Nephron (organoid): ENCODE measurements around the gene DAB1.

Experiments
- H3K27ac Mint-ChIP-seq, 3 experiments: 2 replicates each; pipeline ENCODE4 v1.8.0; 2020; ENCODE audit warnings: mixed read lengths in 3 of 3, mild to moderate bottlenecking in 2 of 3, moderate library complexity in 1 of 3
- H3K27me3 Mint-ChIP-seq: 2 replicates; pipeline ENCODE4 v1.8.0; 2021; ENCODE audit warnings: low read depth, mild to moderate bottlenecking, moderate library complexity, mixed read lengths
- H3K36me3 Mint-ChIP-seq: 2 replicates; pipeline ENCODE4 v1.8.0; 2020; ENCODE audit warnings: low read depth, mixed read lengths
- H3K4me1 Mint-ChIP-seq: 2 replicates; pipeline ENCODE4 v1.8.0; 2020; ENCODE audit warnings: mixed read lengths
- H3K4me3 Mint-ChIP-seq, 3 experiments: 2 replicates each; pipeline ENCODE4 v1.8.0; 2020; ENCODE audit warnings: mild to moderate bottlenecking in 3 of 3, mixed read lengths in 3 of 3, moderate library complexity in 2 of 3
- H3K9me3 Mint-ChIP-seq: 2 replicates; pipeline ENCODE4 v1.8.0; 2020; ENCODE audit warnings: mixed read lengths
- TF ChIP-seq, protein P1 (sequence below), 3 experiments: fragments of 200-600 bp; sonication (generic); IDR thresholded peaks; one replicate each; pipeline ENCODE4 v1.5.0; 2021; ENCODE audit warnings: antibody characterized with exemption in 3 of 3; ENCODE audit not compliant: unreplicated experiment in 3 of 3

DAB1 gene

DNA sequence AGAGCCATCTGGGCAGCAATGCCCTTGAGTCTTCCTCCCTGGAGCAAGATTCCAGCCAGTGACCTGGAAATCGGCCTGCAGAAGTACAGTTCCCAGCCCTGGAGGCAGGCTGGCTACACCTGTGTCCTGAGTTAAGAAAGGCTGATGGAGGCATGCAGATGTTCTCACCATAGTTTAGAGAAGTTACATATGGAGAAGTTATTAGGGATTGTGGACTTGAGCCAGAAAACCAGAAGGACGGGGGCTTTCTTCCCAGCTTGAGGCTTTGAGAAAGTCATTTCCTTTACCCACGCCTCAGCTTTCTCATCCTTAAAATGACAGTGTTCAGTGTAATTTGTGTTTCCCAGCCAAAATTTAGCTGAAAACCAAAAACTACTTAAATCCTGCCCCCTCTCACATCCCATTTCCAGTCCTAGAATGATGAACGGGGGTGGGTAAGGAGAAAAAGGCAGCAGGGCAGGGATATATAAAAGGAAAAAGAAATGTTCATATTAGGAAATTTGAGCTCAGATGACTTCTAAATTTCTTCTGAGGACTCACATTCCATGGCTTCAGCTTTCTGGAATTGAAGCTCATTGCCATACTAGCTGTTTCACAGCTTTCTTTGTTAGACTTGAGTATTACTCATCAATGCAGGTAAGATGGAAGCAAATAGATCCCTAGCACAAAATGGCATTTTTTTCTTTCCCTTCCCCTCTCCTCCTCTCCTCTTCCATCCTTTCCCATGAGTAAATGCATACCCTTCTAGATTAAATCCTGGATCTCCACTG, 443.7 kb downstream of the DAB1 start:
- Mint-ChIP-seq H3K36me3 (no peaks in the 10 kb centered on the region), H3K27ac (no peak overlapping the region), H3K27me3 (peaks cover 18% of the 10 kb centered on the region), H3K4me3 (no peak overlapping the region), H3K9me3 (no peaks in the 10 kb centered on the region), H3K4me1 (no peaks in the 10 kb centered on the region)
- TF ChIP-seq, protein P1, sequence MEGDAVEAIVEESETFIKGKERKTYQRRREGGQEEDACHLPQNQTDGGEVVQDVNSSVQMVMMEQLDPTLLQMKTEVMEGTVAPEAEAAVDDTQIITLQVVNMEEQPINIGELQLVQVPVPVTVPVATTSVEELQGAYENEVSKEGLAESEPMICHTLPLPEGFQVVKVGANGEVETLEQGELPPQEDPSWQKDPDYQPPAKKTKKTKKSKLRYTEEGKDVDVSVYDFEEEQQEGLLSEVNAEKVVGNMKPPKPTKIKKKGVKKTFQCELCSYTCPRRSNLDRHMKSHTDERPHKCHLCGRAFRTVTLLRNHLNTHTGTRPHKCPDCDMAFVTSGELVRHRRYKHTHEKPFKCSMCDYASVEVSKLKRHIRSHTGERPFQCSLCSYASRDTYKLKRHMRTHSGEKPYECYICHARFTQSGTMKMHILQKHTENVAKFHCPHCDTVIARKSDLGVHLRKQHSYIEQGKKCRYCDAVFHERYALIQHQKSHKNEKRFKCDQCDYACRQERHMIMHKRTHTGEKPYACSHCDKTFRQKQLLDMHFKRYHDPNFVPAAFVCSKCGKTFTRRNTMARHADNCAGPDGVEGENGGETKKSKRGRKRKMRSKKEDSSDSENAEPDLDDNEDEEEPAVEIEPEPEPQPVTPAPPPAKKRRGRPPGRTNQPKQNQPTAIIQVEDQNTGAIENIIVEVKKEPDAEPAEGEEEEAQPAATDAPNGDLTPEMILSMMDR (IDR thresholded peaks at IDR 0.05; ENCODE audit: unreplicated experiment in 3 of 3) = no peak

DNA sequence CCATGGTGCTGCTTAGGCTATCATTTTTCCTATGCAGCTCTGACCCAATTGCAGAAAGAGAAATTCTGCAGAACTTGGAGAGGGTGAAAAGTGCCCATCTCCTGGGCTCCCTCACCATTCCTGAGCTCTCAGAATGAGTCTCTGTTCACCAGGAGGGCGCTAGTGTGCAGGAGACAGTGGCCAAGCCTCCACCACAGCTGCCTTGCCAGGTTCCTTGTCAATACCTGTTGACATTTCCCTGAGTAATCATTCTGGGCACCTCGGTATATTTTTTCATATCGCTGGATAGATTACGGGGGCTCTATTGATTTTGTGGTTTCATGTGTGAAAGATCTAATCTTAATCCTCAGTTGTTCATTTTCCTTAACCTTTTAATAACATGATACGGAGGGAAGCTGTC, 445.0 kb downstream of the DAB1 start:
- no peak overlapping the region for H3K4me3 Mint-ChIP-seq
- H3K27ac Mint-ChIP-seq = no peak overlapping the region
- H3K9me3 Mint-ChIP-seq = no peaks in the 10 kb centered on the region
- peaks cover 22% of the 10 kb centered on the region for H3K27me3 Mint-ChIP-seq
- TF ChIP-seq, protein P1 (IDR thresholded peaks at IDR 0.05; ENCODE audit: unreplicated experiment in 3 of 3) = no peak
- no peaks in the 10 kb centered on the region for H3K36me3 Mint-ChIP-seq
- no peaks in the 10 kb centered on the region for H3K4me1 Mint-ChIP-seq

- no peaks in the 10 kb centered on the region for H3K36me3 Mint-ChIP-seq
- TF ChIP-seq, protein P1 (IDR thresholded peaks at IDR 0.05; ENCODE audit: unreplicated experiment in 3 of 3) = no peak
- H3K27me3 Mint-ChIP-seq = peaks cover 22% of the 10 kb centered on the region
- no peak overlapping the region for H3K4me3 Mint-ChIP-seq
- no peaks in the 10 kb centered on the region for H3K4me1 Mint-ChIP-seq
- no peaks in the 10 kb centered on the region for H3K9me3 Mint-ChIP-seq
- H3K27ac Mint-ChIP-seq = no peak overlapping the region
These were observed 445.9 kb downstream of the DAB1 start for GRCh38 chr1:56977910-56978309.

- H3K36me3 Mint-ChIP-seq = no peaks in the 10 kb centered on the region
- H3K27me3 Mint-ChIP-seq = peaks cover 22% of the 10 kb centered on the region
- no peaks in the 10 kb centered on the region for H3K9me3 Mint-ChIP-seq
- H3K27ac Mint-ChIP-seq = no peak overlapping the region
- H3K4me1 Mint-ChIP-seq = no peaks in the 10 kb centered on the region
- H3K4me3 Mint-ChIP-seq = no peak overlapping the region
- TF ChIP-seq, protein P1 (IDR thresholded peaks at IDR 0.05; ENCODE audit: unreplicated experiment in 3 of 3) = no peak
These were observed 448.4 kb downstream of the DAB1 start for GRCh38 chr1:56975446-56975845.

DNA sequence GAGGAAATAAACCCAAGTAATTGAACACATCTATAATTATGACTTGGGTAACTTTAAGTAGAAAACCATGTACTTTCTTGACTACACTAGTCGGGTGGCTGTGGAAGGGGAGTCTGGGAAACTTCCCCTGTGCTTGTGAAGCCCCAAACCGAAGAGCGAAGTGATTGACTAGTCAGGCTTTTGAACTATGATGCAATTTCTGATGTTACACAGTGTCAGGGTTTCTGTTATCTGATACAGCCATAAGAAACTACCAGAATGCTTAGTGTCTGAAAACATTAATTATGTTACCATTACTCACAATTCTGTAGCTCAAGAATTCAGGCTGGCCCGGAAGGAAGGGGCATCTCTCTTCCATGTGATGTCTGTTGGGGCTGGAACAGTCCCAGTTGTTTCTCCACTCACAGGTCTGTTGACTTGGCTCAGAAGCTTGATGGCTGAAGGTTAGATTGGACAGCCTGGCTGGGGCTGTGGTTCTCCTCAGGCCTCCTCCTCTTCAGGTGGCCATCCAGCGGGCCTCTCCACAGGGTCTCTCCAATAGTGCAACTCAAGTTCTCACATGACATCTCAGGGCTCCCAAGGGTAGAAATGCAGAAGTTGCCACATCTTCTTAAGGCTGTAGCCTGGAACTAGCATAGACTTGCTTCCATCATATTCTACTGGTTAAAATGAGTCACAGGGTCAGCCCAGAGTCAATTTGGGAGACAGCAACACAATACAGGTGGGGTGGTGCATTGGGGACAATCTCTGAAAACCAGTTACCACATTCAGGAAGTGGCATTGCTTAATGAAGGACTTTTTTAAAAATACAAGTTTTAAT, 449.7 kb downstream of the DAB1 start:
- Mint-ChIP-seq H3K27ac (no peak overlapping the region), H3K27me3 (peaks cover 18% of the 10 kb centered on the region), H3K4me1 (no peaks in the 10 kb centered on the region), H3K36me3 (no peaks in the 10 kb centered on the region), H3K9me3 (no peaks in the 10 kb centered on the region), H3K4me3 (no peak overlapping the region)
- TF ChIP-seq, protein P1 (IDR thresholded peaks at IDR 0.05; ENCODE audit: unreplicated experiment in 3 of 3) = no peak
